Neural cell (in vitro differentiated cells): ENCODE measurements around the gene IKZF2. TPM values are rescaled to one million over a fixed set of nuclear protein-coding genes. Genes with fewer than 3 reads are reported as not detected.

Experiments
- H2AFZ ChIP-seq: fragments of 200-600, 300-800 bp; sonication (generic), shearing (Covaris generic); 2 replicates; pipeline ENCODE4 v1.6.0; 2014; ENCODE audit warnings: low read depth, mild to moderate bottlenecking, antibody characterized with exemption, low read length, moderate library complexity
- H3F3A ChIP-seq: fragments of 200-600 bp; shearing (Covaris generic); 2 replicates; pipeline ENCODE4 v1.6.1; 2016; ENCODE audit warnings: mild to moderate bottlenecking, moderate library complexity, mixed read lengths, antibody characterized with exemption, low read length; ENCODE audit not compliant: insufficient read depth, poor library complexity, severe bottlenecking
- H3K27ac ChIP-seq: fragments of 200-600, 300-800 bp; sonication (generic), shearing (Covaris generic); 2 replicates; pipeline ENCODE4 v1.5.1; 2014; ENCODE audit warnings: mild to moderate bottlenecking, low read length, moderate library complexity
- H3K27me3 ChIP-seq: fragments of 300-800, 200-600 bp; sonication (generic), shearing (Covaris generic); 2 replicates; pipeline ENCODE4 v1.6.0; 2014; ENCODE audit warnings: mild to moderate bottlenecking, low read depth, low read length, moderate library complexity; ENCODE audit not compliant: insufficient read depth
- H3K36me3 ChIP-seq: fragments of 300-800, 200-600 bp; sonication (generic), shearing (Covaris generic); 2 replicates; pipeline ENCODE4 v1.5.1; 2014; ENCODE audit warnings: mild to moderate bottlenecking, antibody characterized with exemption, low read length, moderate library complexity; ENCODE audit not compliant: insufficient read depth
- H3K4me2 ChIP-seq: fragments of 300-800, 200-600 bp; sonication (generic), shearing (Covaris generic); 2 replicates; pipeline ENCODE4 v1.6.0; 2014; ENCODE audit warnings: mild to moderate bottlenecking, low read length
- H3K4me3 ChIP-seq: fragments of 300-800, 200-600 bp; sonication (generic), shearing (Covaris generic); 2 replicates; pipeline ENCODE4 v1.5.1; 2014; ENCODE audit warnings: mild to moderate bottlenecking, low read length, moderate library complexity
- H3K79me2 ChIP-seq: fragments of 200-600 bp; shearing (Covaris generic); replicated peaks from 2 replicates; pipeline ENCODE4 v1.6.0; 2014; ENCODE audit warnings: mild to moderate bottlenecking, low read length, moderate library complexity; ENCODE audit not compliant: insufficient read depth
- H3K9ac ChIP-seq: fragments of 300-800, 200-600 bp; sonication (generic), shearing (Covaris generic); 2 replicates; pipeline ENCODE4 v1.6.1; 2016; ENCODE audit warnings: mild to moderate bottlenecking, low read length, mixed read lengths
- H3K9me2 ChIP-seq: fragments of 200-600 bp; shearing (Covaris generic); 2 replicates; pipeline ENCODE4 v1.6.1; 2016; ENCODE audit warnings: mild to moderate bottlenecking, low read length, mixed read lengths; ENCODE audit not compliant: insufficient read depth
- H3K9me3 ChIP-seq: fragments of 200-600, 300-800 bp; sonication (generic), shearing (Covaris generic); 2 replicates; pipeline ENCODE4 v1.6.1; 2016; ENCODE audit warnings: mild to moderate bottlenecking, mixed run types, low read length, moderate library complexity, mixed read lengths
- H4K20me1 ChIP-seq: fragments of 200-600 bp; shearing (Covaris generic); 2 replicates; pipeline ENCODE4 v1.6.1; 2016; ENCODE audit warnings: mild to moderate bottlenecking, mixed run types; ENCODE audit not compliant: insufficient read depth
- EP300 ChIP-seq: fragments of 450-650 bp; conservative IDR thresholded peaks from 2 replicates; pipeline ENCODE4 v1.6.1; 2014; ENCODE audit warnings: antibody characterized with exemption, mild to moderate bottlenecking, moderate library complexity; ENCODE audit not compliant: poor library complexity, severe bottlenecking
- EZH2 ChIP-seq: fragments of 200-600, 300-800 bp; shearing (Covaris generic), sonication (generic); IDR thresholded peaks from 2 replicates; pipeline ENCODE4 v1.6.1; 2014; ENCODE audit warnings: antibody characterized with exemption, low read length, borderline replicate concordance, mild to moderate bottlenecking; ENCODE audit not compliant: insufficient read depth, poor library complexity, severe bottlenecking
- MXI1 ChIP-seq: fragments of 450-650 bp; conservative IDR thresholded peaks from 2 replicates; pipeline ENCODE4 v1.6.1; 2014; ENCODE audit warnings: antibody characterized with exemption, mild to moderate bottlenecking; ENCODE audit not compliant: poor library complexity, severe bottlenecking
- POLR2AphosphoS5 ChIP-seq: IDR thresholded peaks from 2 replicates; pipeline ENCODE4 v1.6.1; 2012
- RAD21 ChIP-seq: fragments of 450-650 bp; conservative IDR thresholded peaks from 2 replicates; pipeline ENCODE4 v1.6.1; 2014; ENCODE audit warnings: antibody characterized with exemption, mild to moderate bottlenecking, moderate library complexity
- SMC3 ChIP-seq: fragments of 450-650 bp; conservative IDR thresholded peaks from 2 replicates; pipeline ENCODE4 v1.6.1; 2014; ENCODE audit warnings: antibody characterized with exemption, mild to moderate bottlenecking, moderate library complexity; ENCODE audit not compliant: poor library complexity
- TAF1 ChIP-seq: IDR thresholded peaks from 2 replicates; pipeline ENCODE4 v1.6.1; 2012; ENCODE audit warnings: low read depth
- polyA plus RNA-seq: library from polyadenylated mRNA; depleted of rRNA; stranded (reverse); fragments of >200 nt; gene quantifications from 2 replicates; pipeline ENCODE4 v1.2.3, GENCODE V29; 2014
- TF ChIP-seq, protein P1 (sequence below): fragments of 450-650 bp; IDR thresholded peaks from 2 replicates; pipeline ENCODE4 v1.5.1; 2014; ENCODE audit warnings: antibody characterized with exemption, mild to moderate bottlenecking, moderate library complexity; ENCODE audit not compliant: poor library complexity, severe bottlenecking
- TF ChIP-seq, protein P2 (sequence below): IDR thresholded peaks from 2 replicates; pipeline ENCODE4 v1.6.1; 2012; ENCODE audit warnings: borderline replicate concordance

Gene IKZF2
- polyA plus RNA-seq, 1 donor from 2014 or later: 5.6 TPM

DNA sequence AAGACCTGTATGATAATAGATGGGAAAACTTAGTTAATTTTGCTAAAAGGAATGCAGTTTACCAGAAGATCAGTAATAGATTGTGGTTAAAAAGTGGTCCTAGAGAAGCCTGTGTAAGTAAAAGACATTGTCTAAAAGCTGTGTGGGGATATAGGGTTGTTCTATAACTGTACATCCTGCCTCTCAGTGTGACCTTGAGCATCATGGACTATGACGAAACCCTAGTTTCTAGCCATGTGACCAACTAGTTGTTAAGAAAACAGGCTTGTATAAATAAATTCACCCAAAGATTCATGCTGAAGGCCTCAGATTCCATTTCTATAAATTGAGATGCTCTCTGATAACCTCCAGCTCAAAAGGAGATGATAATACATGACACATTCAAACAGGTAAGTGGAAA, 160.7 kb downstream of the IKZF2 start:
- no peaks in the 10 kb centered on the region for H3K9me2 ChIP-seq
- TF ChIP-seq EP300: no peak
- TF ChIP-seq, protein P1, sequence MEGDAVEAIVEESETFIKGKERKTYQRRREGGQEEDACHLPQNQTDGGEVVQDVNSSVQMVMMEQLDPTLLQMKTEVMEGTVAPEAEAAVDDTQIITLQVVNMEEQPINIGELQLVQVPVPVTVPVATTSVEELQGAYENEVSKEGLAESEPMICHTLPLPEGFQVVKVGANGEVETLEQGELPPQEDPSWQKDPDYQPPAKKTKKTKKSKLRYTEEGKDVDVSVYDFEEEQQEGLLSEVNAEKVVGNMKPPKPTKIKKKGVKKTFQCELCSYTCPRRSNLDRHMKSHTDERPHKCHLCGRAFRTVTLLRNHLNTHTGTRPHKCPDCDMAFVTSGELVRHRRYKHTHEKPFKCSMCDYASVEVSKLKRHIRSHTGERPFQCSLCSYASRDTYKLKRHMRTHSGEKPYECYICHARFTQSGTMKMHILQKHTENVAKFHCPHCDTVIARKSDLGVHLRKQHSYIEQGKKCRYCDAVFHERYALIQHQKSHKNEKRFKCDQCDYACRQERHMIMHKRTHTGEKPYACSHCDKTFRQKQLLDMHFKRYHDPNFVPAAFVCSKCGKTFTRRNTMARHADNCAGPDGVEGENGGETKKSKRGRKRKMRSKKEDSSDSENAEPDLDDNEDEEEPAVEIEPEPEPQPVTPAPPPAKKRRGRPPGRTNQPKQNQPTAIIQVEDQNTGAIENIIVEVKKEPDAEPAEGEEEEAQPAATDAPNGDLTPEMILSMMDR: no peak

DNA sequence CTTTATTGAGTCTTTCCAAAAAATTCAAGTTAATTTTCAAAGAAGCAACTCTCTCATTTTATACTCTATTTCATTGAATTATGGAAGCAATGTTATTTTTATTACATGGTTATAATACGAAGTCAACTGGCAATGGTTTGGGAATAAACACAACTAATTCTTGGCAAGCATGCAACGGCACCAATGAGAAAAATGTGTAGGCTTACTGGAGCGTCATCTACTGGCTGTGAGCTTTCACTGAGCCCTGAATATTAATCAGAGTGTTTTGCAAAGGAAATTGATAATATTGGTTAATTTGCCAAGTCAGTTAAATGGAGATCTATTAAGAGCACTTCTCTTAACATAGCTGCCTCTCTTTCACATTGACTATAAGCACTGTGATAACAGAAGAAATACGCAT, 163.9 kb downstream of the IKZF2 start:
- Histone ChIP-seq H3F3A (no peaks in the 10 kb centered on the region), H3K9me3 (no peaks in the 10 kb centered on the region), H3K4me3 (no peak overlapping the region), H3K27ac (no peak overlapping the region), H3K36me3 (no peaks in the 10 kb centered on the region), H2AFZ (no peak overlapping the region), H3K9ac (no peak overlapping the region), H3K9me2 (no peaks in the 10 kb centered on the region), H3K27me3 (no peaks in the 10 kb centered on the region), H3K79me2 (no peaks in the 10 kb centered on the region), H4K20me1 (no peaks in the 10 kb centered on the region), H3K4me2 (no peak overlapping the region)
- TF ChIP-seq EZH2 (no peak), SMC3 (no peak), RAD21 (no peak), MXI1 (no peak), EP300 (no peak), POLR2AphosphoS5 (no peak), TAF1 (no peak)
- TF ChIP-seq, protein P2, sequence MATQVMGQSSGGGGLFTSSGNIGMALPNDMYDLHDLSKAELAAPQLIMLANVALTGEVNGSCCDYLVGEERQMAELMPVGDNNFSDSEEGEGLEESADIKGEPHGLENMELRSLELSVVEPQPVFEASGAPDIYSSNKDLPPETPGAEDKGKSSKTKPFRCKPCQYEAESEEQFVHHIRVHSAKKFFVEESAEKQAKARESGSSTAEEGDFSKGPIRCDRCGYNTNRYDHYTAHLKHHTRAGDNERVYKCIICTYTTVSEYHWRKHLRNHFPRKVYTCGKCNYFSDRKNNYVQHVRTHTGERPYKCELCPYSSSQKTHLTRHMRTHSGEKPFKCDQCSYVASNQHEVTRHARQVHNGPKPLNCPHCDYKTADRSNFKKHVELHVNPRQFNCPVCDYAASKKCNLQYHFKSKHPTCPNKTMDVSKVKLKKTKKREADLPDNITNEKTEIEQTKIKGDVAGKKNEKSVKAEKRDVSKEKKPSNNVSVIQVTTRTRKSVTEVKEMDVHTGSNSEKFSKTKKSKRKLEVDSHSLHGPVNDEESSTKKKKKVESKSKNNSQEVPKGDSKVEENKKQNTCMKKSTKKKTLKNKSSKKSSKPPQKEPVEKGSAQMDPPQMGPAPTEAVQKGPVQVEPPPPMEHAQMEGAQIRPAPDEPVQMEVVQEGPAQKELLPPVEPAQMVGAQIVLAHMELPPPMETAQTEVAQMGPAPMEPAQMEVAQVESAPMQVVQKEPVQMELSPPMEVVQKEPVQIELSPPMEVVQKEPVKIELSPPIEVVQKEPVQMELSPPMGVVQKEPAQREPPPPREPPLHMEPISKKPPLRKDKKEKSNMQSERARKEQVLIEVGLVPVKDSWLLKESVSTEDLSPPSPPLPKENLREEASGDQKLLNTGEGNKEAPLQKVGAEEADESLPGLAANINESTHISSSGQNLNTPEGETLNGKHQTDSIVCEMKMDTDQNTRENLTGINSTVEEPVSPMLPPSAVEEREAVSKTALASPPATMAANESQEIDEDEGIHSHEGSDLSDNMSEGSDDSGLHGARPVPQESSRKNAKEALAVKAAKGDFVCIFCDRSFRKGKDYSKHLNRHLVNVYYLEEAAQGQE: no peak
- TF ChIP-seq, protein P1: no peak

More for the DNA sequence above, 160.7 kb downstream of the IKZF2 start:
- Histone ChIP-seq H3K4me3 (no peak overlapping the region), H2AFZ (no peak overlapping the region), H3K36me3 (no peaks in the 10 kb centered on the region), H3F3A (no peaks in the 10 kb centered on the region), H3K9me3 (no peaks in the 10 kb centered on the region), H3K79me2 (no peaks in the 10 kb centered on the region), H3K27me3 (no peaks in the 10 kb centered on the region), H4K20me1 (no peaks in the 10 kb centered on the region), H3K4me2 (no peak overlapping the region), H3K27ac (no peak overlapping the region), H3K9ac (no peak overlapping the region)
